HG03558 (cell line): ENCODE data around the gene NTRK3.

Experiments used
- ATAC-seq: cut with Tn5 transposase; IDR thresholded peaks from one replicate; pipeline ENCODE4 v1.9.1; 2021; ENCODE audit warnings: moderate number of reproducible peaks; ENCODE audit not compliant: unreplicated experiment; ENCODE audit errors: extremely low read depth

Gene NTRK3

GRCh38 chr15:88013111-88013510 is 243.4 kb downstream of the NTRK3 start:
- no peak for ATAC-seq

- ATAC-seq: no peak
These were observed 243.9 kb downstream of the NTRK3 start for GRCh38 chr15:88012688-88013087.

DNA sequence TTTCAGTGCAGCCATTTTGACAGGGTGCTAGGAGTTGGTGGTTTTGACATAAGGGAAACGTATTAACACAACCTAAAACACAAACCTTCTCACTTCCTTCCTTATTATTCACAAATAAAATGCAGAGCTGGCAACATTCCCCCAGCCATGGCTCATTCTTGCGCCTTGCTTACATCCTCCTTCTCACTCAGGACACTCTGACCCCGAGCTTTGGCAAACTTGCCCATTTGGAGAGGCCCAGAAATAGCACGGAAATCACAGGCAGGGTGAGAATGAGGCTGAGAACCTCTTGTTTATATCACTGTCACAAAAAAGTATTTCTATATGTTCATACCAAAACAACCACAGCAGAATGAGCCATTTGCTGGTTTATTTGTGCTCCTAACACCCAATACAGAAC is 244.3 kb downstream of the NTRK3 start:
- ATAC-seq: no peak

- no peak for ATAC-seq
These were observed 245.0 kb downstream of the NTRK3 start for GRCh38 chr15:88011533-88011932.

DNA sequence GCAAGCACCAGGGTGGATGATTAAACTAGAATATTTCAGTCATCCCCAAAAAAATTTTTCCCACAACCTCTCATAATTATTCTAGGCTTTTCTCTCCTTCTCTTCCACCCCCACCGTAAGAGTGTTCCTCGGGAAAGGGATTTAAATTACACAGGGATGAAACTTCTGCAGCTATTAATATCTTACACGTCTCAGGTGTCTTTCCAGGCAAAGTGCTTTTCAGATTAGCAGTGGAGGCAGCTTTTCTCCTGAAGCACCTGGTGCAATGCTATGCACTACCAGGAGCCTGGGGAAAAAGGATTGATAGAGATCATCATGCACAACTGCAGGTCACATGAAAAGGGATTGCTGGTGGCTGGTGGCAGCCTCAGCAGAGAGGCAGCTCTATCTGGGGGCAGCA is 250.4 kb downstream of the NTRK3 start:
- ATAC-seq: no peak

GRCh38 chr15:88004399-88004798 is 252.1 kb downstream of the NTRK3 start:
- ATAC-seq: no peak

- no peak for ATAC-seq
These were observed 252.8 kb downstream of the NTRK3 start for GRCh38 chr15:88003541-88004327.

DNA sequence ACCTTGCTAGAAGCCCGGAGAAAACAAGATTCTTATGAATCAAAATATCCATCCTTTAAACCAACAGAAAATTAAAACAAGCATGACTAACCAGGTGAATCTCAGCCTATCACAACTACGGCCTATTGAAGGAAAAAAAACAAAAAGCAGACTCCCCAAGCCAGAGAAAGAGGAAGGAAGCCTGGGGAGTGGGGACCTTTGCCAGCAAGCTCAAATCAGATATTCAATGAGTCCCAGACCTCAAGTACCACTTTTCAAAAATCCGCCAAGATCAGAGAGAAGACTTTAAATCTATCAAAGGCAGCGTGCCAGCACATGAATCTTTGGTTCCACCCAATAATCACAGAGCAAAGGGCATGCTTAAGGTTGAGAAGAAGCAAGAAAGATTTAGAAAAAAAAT is 253.8 kb downstream of the NTRK3 start:
- ATAC-seq: no peak

DNA sequence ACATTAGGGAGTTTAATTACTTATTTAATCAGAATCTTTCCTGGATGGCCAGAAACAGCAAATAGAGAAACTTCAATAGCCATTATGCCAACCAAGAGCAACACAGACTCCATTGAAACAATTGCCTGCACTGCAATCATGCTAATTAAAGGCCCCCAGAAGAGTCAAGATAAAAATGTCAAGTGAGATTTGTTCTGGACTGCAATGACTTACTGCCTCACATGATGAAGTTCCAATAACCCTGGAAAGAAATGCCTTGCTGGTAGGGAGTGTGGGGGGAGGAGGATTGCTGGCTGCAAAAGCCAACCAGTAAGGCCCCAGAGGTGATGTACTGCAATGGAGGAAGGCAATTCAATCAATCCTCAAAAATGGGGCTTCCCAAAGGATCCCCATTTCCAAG is 257.9 kb downstream of the NTRK3 start:
- no peak for ATAC-seq

GRCh38 chr15:87986776-87987175 is 269.8 kb downstream of the NTRK3 start:
- ATAC-seq: no peak

DNA sequence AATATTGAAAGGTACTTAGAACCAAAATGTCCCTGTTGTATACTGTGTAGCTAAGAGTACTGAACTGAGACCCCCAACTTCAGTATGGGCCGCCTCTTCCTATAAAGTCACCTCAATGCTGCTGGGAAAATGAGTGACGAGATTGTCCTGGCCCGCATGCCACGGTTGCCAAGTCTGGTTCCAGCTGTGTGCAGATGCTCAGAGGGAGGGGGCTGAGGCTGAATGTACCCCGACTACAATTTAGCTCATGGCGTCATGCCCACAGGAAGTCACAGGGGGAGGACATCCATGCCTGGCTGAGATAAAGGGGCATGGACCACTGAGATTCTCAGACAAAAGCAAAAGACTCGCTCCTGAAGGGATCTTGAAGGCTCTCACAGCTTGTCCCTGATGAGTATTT is 271.1 kb downstream of the NTRK3 start:
- ATAC-seq: no peak

DNA sequence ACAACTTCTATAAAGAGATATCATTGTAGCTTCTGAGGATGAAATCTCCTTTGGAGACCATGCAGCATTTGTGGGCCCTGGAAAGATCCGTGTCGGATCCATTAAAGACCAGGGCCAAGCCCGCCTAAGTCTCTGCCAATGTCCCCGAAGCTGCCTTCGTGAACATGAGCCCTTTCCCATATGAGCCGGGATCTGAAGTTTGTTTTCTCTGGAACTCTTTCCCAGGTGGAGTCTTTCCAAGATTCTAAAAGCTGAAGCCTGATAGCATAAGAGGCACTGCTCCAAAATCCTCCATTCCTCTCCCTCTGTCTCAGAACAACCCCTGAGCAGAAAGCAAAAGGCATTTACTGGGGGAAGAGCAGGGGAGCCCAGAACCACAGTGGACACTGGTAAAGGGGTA is 274.6 kb downstream of the NTRK3 start:
- ATAC-seq: no peak

- no peak for ATAC-seq
These were observed 278.6 kb downstream of the NTRK3 start for GRCh38 chr15:87977907-87978306.

DNA sequence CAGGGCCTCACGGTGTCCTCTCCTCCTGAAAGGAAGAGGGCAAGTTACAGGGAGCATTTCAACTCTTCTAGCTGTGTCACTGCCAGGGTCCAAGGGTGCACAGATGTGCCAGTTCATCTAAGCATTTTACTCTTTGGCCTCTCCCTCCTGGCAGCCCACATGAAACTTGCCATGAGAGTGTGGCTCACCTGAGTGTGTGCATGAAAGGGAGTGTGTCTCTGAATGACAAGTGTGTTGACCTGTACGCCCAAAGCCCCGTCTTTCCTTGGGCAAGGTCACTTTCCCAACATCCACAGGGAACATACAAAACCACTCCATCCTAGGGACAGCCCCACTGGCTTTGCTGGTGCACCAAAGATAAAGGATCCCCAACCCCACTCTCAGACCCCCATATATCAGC is 280.0 kb downstream of the NTRK3 start:
- ATAC-seq: no peak

DNA sequence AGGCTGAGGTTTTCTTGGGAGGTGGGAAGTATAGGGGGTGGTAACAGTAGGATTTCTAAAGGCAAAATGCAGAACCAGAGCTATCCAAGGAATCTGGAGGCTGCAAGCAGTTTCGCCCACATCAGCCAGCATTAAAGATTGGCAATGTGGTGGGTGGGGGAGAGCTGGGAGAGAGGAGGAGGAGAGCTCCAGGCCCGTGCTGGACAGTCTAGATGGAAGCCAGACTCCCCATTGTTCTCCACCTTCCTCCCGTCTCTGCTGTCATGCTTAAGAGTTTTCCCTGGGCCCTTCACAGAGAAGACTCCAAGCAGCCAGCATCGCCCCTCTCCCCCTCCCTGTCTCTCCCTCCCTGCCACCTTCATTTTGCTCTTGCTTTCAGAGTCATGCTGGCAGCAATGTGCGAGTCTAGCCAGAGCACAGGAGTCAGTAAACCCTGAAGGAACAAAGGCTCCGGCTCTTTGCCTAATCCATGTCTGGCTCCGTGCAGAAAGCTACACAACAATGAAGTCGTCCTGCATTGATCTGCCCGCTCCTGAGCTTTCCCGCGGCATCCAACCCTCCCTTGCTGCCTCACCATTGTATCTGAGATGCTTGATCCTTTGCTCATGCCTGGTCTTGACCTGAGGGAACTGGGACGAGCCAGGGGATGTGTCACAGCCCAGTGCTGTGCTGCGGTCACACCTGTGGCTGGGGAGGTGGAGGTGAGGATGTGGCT is 282.9 kb downstream of the NTRK3 start:
- no peak for ATAC-seq

GRCh38 chr15:87971076-87971475 is 285.5 kb downstream of the NTRK3 start:
- ATAC-seq: no peak

GRCh38 chr15:87967951-87968350 is 288.6 kb downstream of the NTRK3 start:
- ATAC-seq: no peak

GRCh38 chr15:87965304-87965703 is 291.2 kb downstream of the NTRK3 start:
- ATAC-seq: no peak

- no peak for ATAC-seq
These were observed 294.1 kb downstream of the NTRK3 start for GRCh38 chr15:87962428-87962827.

DNA sequence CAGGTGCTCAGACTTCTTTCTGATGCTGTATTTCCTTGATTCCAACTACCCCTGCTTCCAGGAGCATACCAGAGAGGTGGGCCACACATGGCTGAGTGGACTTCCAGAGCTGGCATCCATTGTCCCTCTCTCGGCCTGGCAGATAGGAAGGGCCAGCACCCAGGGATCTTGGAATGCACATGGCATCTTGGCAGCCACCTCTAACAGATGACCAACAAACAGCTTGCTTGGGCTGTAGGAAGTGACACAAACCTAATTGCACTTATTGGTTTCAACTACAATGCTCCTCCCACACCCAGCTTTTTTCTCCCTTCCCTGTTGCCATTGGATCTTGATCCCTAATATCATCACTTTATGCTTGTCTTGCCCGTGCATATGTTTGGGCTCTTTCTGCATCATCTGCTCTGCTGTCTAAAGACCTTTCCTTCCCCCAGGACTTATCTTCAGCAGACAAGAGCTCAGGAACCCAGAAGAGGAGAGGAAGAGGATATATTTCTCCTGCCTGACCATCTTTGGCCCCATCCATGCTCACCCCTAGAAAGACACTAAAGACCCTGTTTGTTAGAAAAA is 294.6 kb downstream of the NTRK3 start:
- no peak for ATAC-seq

DNA sequence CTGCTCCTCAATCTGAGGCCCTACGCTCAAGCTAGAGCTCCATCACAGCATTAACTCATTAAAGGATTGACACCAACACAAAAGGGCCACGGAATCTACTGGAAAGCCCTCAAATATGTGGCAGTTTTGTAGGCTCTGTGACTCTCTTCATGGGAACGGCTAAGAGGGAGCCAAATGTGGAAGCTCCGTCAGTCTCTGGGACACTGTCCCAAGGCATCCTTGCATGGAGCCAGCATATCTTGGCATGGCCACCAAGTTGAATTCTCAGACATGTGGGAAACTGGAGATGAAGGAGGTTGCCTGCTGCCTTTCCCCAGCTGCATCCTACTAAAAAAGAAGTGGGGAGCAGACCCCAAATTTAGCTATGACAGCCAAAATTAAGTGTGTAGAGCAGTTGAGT is 296.9 kb downstream of the NTRK3 start:
- no peak for ATAC-seq

DNA sequence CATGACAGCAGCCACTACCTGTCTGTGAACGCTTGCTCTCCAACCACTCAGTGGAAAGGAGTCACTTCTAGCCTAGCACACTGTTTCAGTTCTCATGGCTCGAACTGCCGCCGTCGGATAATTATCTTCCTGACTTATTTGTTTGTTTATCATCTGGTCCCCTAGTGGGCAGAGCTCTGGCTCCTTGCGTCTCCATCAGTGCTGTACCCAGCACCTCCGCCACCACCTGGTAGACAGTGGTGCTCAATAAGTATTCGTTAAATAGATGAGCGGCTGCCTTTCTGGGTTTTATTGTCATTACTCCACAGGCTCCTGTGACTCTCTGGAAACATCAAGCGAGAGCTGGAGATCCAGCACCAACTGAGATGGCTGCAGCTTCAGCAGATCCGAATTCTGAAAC is 297.5 kb downstream of the NTRK3 start:
- ATAC-seq: no peak
